ENCODE results near the gene PARP12. TPM values are rescaled to one million over a fixed set of nuclear protein-coding genes. Genes with fewer than 3 reads are reported as not detected.

The PARP12 gene
- total and polyA plus RNA-seq, 2 of the 13 experiments (the other 11 are each of a cell fraction or from before 2014, with no cell fraction given): 15.5 to 35.2 TPM

DNA sequence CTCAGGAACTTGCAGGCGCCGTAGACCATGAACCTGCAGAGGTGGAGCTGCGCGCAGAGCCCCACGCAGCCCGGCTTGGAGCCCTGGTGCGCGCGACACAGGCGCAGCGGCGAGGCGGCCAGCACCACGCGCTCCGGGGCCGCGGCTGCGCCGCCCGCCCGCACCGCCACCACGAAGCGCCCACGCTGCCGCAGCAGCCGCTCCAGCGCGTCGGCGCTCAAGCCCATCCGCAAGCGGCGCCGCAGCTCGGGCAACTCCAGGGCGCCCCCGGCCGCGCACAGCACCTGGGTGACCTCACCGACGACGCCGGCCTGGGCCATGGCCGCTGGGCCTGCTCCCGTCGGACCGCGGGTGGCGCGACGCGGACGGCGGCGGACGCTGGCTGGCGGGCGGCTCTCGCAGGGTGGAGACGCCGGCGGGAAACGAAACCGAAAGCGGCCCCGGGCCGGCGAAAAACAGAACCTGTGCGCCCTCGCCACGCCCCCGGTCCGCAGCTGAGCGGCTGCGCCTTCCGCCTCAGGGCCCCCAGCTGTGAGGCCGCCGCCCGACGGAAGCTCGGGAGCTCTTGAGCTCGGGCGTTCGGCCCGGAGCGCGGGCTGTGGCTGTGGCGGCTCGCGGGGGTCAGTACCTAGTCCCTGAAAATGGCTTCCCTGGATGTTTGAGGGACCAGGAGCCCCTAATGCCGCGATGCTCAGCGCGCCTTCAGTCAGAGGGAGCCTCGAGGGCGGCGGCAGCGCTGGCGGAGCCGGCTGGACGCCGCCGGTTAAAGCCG is at the start of gene PARP12 (continued):
- TF ChIP-seq HOXA7 (CRISPR knock-in tag; IDR thresholded peaks at IDR 0.05): no peak
- TF ChIP-seq, protein P1, sequence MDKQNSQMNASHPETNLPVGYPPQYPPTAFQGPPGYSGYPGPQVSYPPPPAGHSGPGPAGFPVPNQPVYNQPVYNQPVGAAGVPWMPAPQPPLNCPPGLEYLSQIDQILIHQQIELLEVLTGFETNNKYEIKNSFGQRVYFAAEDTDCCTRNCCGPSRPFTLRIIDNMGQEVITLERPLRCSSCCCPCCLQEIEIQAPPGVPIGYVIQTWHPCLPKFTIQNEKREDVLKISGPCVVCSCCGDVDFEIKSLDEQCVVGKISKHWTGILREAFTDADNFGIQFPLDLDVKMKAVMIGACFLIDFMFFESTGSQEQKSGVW (CRISPR knock-in tag; IDR thresholded peaks at IDR 0.05; ENCODE audit: borderline replicate concordance): no peak
- TF ChIP-seq ZNF558 (CRISPR knock-in tag; IDR thresholded peaks at IDR 0.05; ENCODE audit: borderline replicate concordance): no peak
- no peak for TF ChIP-seq ZNF235 (CRISPR knock-in tag; IDR thresholded peaks at IDR 0.05; ENCODE audit: borderline replicate concordance)
- no peak for TF ChIP-seq ZNF205 (CRISPR knock-in tag; IDR thresholded peaks at IDR 0.05)
- TF ChIP-seq, protein P2, sequence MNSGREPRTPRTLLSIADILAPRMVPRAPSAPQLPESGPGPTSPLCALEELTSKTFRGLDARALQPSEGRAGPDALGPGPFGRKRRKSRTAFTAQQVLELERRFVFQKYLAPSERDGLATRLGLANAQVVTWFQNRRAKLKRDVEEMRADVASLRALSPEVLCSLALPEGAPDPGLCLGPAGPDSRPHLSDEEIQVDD (CRISPR knock-in tag; IDR thresholded peaks at IDR 0.05; ENCODE audit: borderline replicate concordance): peak; percentile 48; the same call in 1 of the 2 replicates
- TF ChIP-seq ZNF572 (CRISPR knock-in tag; IDR thresholded peaks at IDR 0.05): no peak
- no peak for TF ChIP-seq ZNF720 (CRISPR knock-in tag; IDR thresholded peaks at IDR 0.05)
- TF ChIP-seq SRSF1 (optimal IDR thresholded peaks at IDR 0.05; ENCODE audit: low read depth, low read length): no peak
- no peak for TF ChIP-seq ZNF180 (CRISPR knock-in tag; IDR thresholded peaks at IDR 0.05; ENCODE audit: borderline replicate concordance, low read depth)
- TF ChIP-seq, protein P3, sequence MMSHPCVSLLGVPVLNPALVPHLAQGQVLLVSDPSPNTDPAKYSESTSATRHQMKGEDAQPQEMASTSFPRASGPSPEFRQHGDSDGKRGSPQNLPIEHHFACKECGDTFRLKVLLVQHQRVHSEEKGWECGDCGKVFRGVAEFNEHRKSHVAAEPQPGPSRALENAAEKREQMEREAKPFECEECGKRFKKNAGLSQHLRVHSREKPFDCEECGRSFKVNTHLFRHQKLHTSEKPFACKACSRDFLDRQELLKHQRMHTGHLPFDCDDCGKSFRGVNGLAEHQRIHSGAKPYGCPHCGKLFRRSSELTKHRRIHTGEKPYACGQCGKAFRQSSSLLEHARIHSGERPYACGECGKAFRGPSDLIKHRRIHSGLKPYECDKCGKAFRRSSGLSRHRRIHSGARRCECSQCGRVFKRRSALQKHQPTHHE (CRISPR knock-in tag; IDR thresholded peaks at IDR 0.05; ENCODE audit: borderline replicate concordance): peak; percentile 74; the same call in 1 of the 2 replicates
- TF ChIP-seq ZNF225 (CRISPR knock-in tag; IDR thresholded peaks at IDR 0.05): no peak
- TF ChIP-seq ZNF891 (CRISPR knock-in tag; IDR thresholded peaks at IDR 0.05): no peak; the same call in 1 of the 2 replicates
- no peak for TF ChIP-seq ZNF549 (CRISPR knock-in tag; IDR thresholded peaks at IDR 0.05)
- 0 out of 2 replicates have a peak, but pooled peaks have one; percentile 21 for TF ChIP-seq ZNF446 (CRISPR knock-in tag; IDR thresholded peaks at IDR 0.05)
- 0 out of 2 replicates have a peak, but pooled peaks have one; percentile 68 for TF ChIP-seq ZNF567 (CRISPR knock-in tag; IDR thresholded peaks at IDR 0.05; ENCODE audit: borderline replicate concordance)
- no peak for TF ChIP-seq NAIF1 (CRISPR knock-in tag; IDR thresholded peaks at IDR 0.05; ENCODE audit: borderline replicate concordance)
- TF ChIP-seq, protein P4, sequence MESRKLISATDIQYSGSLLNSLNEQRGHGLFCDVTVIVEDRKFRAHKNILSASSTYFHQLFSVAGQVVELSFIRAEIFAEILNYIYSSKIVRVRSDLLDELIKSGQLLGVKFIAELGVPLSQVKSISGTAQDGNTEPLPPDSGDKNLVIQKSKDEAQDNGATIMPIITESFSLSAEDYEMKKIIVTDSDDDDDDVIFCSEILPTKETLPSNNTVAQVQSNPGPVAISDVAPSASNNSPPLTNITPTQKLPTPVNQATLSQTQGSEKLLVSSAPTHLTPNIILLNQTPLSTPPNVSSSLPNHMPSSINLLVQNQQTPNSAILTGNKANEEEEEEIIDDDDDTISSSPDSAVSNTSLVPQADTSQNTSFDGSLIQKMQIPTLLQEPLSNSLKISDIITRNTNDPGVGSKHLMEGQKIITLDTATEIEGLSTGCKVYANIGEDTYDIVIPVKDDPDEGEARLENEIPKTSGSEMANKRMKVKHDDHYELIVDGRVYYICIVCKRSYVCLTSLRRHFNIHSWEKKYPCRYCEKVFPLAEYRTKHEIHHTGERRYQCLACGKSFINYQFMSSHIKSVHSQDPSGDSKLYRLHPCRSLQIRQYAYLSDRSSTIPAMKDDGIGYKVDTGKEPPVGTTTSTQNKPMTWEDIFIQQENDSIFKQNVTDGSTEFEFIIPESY (CRISPR knock-in tag; IDR thresholded peaks at IDR 0.05): peak; percentile 88
- no peak for TF ChIP-seq ZNF136 (CRISPR knock-in tag; IDR thresholded peaks at IDR 0.05; ENCODE audit: low read depth)
- TF ChIP-seq, protein P5, sequence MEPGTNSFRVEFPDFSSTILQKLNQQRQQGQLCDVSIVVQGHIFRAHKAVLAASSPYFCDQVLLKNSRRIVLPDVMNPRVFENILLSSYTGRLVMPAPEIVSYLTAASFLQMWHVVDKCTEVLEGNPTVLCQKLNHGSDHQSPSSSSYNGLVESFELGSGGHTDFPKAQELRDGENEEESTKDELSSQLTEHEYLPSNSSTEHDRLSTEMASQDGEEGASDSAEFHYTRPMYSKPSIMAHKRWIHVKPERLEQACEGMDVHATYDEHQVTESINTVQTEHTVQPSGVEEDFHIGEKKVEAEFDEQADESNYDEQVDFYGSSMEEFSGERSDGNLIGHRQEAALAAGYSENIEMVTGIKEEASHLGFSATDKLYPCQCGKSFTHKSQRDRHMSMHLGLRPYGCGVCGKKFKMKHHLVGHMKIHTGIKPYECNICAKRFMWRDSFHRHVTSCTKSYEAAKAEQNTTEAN (CRISPR knock-in tag; conservative IDR thresholded peaks at IDR 0.05): peak; percentile 58; the same call in 1 of the 2 replicates
- TF ChIP-seq MED1 (CRISPR knock-in tag; IDR thresholded peaks at IDR 0.05): peak; percentile 55
- TF ChIP-seq, protein P6, sequence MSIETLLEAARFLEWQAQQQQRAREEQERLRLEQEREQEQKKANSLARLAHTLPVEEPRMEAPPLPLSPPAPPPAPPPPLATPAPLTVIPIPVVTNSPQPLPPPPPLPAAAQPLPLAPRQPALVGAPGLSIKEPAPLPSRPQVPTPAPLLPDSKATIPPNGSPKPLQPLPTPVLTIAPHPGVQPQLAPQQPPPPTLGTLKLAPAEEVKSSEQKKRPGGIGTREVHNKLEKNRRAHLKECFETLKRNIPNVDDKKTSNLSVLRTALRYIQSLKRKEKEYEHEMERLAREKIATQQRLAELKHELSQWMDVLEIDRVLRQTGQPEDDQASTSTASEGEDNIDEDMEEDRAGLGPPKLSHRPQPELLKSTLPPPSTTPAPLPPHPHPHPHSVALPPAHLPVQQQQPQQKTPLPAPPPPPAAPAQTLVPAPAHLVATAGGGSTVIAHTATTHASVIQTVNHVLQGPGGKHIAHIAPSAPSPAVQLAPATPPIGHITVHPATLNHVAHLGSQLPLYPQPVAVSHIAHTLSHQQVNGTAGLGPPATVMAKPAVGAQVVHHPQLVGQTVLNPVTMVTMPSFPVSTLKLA (IDR thresholded peaks at IDR 0.05): no peak
